GM21423 (cell line): ENCODE results near the gene CDX1.

Experiments
- ATAC-seq: cut with Tn5 transposase; IDR thresholded peaks from one replicate; pipeline ENCODE4 v1.9.1; 2021; ENCODE audit warnings: mild to moderate bottlenecking, moderate library complexity; ENCODE audit not compliant: unreplicated experiment

The CDX1 gene

GRCh38 chr5:150144879-150145278, 21.7 kb upstream of the CDX1 start:
- ATAC-seq = no peak

- ATAC-seq = no peak
Measured at GRCh38 chr5:150146235-150146634, 20.3 kb upstream of the CDX1 start.

GRCh38 chr5:150146862-150147601, 19.5 kb upstream of the CDX1 start:
- ATAC-seq = no peak

GRCh38 chr5:150147670-150148069, 18.9 kb upstream of the CDX1 start:
- no peak for ATAC-seq

- no peak for ATAC-seq
Measured at GRCh38 chr5:150148117-150148927, 18.3 kb upstream of the CDX1 start.

- ATAC-seq = no peak
Measured at GRCh38 chr5:150149618-150150017, 17.0 kb upstream of the CDX1 start.

- ATAC-seq = no peak
Measured at GRCh38 chr5:150152636-150153462, 13.7 kb upstream of the CDX1 start.

- ATAC-seq = no peak
Measured at GRCh38 chr5:150153483-150153882, 13.1 kb upstream of the CDX1 start.

GRCh38 chr5:150153957-150154617, 12.5 kb upstream of the CDX1 start:
- ATAC-seq = no peak

- ATAC-seq = no peak
Measured at GRCh38 chr5:150154618-150155128, 11.9 kb upstream of the CDX1 start.

GRCh38 chr5:150155258-150156026, 11.1 kb upstream of the CDX1 start, which contains the start of gene PDGFRB:
PDGFRB (minus strand) TSS chr5:150155845; CDS start chr5:150137047, 18,798 bp downstream.
- no peak for ATAC-seq

- no peak for ATAC-seq
Measured at GRCh38 chr5:150156027-150156368, 10.6 kb upstream of the CDX1 start.

GRCh38 chr5:150156540-150156939, 10.0 kb upstream of the CDX1 start:
- no peak for ATAC-seq

GRCh38 chr5:150157168-150157567, 9.4 kb upstream of the CDX1 start:
- no peak for ATAC-seq

- ATAC-seq = no peak
Measured at GRCh38 chr5:150158170-150158949, 8.2 kb upstream of the CDX1 start.

- no peak for ATAC-seq
Measured at GRCh38 chr5:150159031-150159430, 7.5 kb upstream of the CDX1 start.

- ATAC-seq = no peak
Measured at GRCh38 chr5:150159741-150160179, 6.8 kb upstream of the CDX1 start.

- ATAC-seq = no peak
Measured at GRCh38 chr5:150160448-150161081, 6.0 kb upstream of the CDX1 start.
